CD14-positive monocyte (primary cell): Measurements from ENCODE around the gene NTRK2. TPM values are rescaled to one million over a fixed set of nuclear protein-coding genes. Genes with fewer than 3 reads are reported as not detected.

Experiments
- DNase-seq, 3 donors: peaks; one replicate each; pipeline ENCODE4 v3.0.0-alpha.2; 2011 to 2022
- H2AFZ ChIP-seq: 2 replicates; pipeline ENCODE4 v1.6.0; 2012; ENCODE audit warnings: mild to moderate bottlenecking, low read depth, low read length, inconsistent platforms; ENCODE audit not compliant: insufficient read depth, poor library complexity, severe bottlenecking
- H3K27ac ChIP-seq, 2 donors: 1 replicate in 1 of 2; 2 replicates in 1 of 2; pipeline ENCODE4 v1.5.1; 2012 to 2013; ENCODE audit warnings: low read length in 2 of 2, control low read depth in 1 of 2, inconsistent platforms in 1 of 2, low read depth in 1 of 2, mild to moderate bottlenecking in 1 of 2
- H3K27me3 ChIP-seq, 2 donors: one replicate each; pipeline versions ENCODE4 v1.6.0 to v1.6.1; 2011 to 2013; ENCODE audit warnings: low read length in 2 of 2; ENCODE audit not compliant: control insufficient read depth in 2 of 2, insufficient read depth in 2 of 2
- H3K36me3 ChIP-seq, 2 donors: replicated peaks in 1 of 2; 1 replicate in 1 of 2; 2 replicates in 1 of 2; pipeline versions ENCODE4 v1.5.1 to v1.6.1; 2012 to 2013; ENCODE audit warnings: low read length in 2 of 2, control low read depth in 1 of 2, inconsistent platforms in 1 of 2, mild to moderate bottlenecking in 1 of 2; ENCODE audit not compliant: insufficient read depth in 2 of 2, control insufficient read depth in 1 of 2
- H3K4me1 ChIP-seq, 2 donors: 1 replicate in 1 of 2; 2 replicates in 1 of 2; pipeline versions ENCODE4 v1.5.1 to v1.6.1; 2012 to 2013; ENCODE audit warnings: low read length in 2 of 2, control low read depth in 1 of 2, inconsistent platforms in 1 of 2, mild to moderate bottlenecking in 1 of 2, moderate library complexity in 1 of 2; ENCODE audit not compliant: insufficient read depth in 2 of 2, control insufficient read depth in 1 of 2
- H3K4me2 ChIP-seq: replicated peaks from 2 replicates; pipeline ENCODE3; 2012; ENCODE audit warnings: low read length, moderate library complexity, mild to moderate bottlenecking; ENCODE audit not compliant: poor library complexity, severe bottlenecking; ENCODE audit errors: extremely low read depth
- H3K4me3 ChIP-seq, 3 experiments: fragments of 200-600 bp in 1 of 3; sonication (generic) in 1 of 3; replicated peaks in 1 of 3; 1 replicate in 2 of 3; 2 replicates in 1 of 3; pipeline ENCODE4 v1.5.1; 2011 to 2013; ENCODE audit warnings: low read length in 3 of 3, mild to moderate bottlenecking in 3 of 3, control low read depth in 2 of 3, low read depth in 2 of 3, inconsistent platforms in 1 of 3, moderate library complexity in 1 of 3
- H3K79me2 ChIP-seq: 2 replicates; pipeline ENCODE4 v1.6.0; 2012; ENCODE audit warnings: mild to moderate bottlenecking, control low read depth, inconsistent platforms, low read length, moderate library complexity; ENCODE audit not compliant: insufficient read depth
- H3K9ac ChIP-seq: 2 replicates; pipeline ENCODE4 v1.6.0; 2017; ENCODE audit warnings: low read length, mild to moderate bottlenecking; ENCODE audit not compliant: insufficient read depth, poor library complexity, severe bottlenecking
- H3K9me3 ChIP-seq, 2 donors: replicated peaks in 1 of 2; 1 replicate in 1 of 2; 2 replicates in 1 of 2; pipeline versions ENCODE4 v1.5.1 to v1.6.1; 2012 to 2013; ENCODE audit warnings: low read length in 2 of 2, control low read depth in 1 of 2; ENCODE audit not compliant: control insufficient read depth in 1 of 2, insufficient read depth in 1 of 2
- H4K20me1 ChIP-seq: 2 replicates; pipeline ENCODE4 v1.6.0; 2012; ENCODE audit warnings: mild to moderate bottlenecking, low read length, control low read depth, moderate library complexity; ENCODE audit not compliant: insufficient read depth
- H3K27ac Mint-ChIP-seq, 7 donors: one replicate each; pipeline ENCODE4 v1.8.0; 2020; ENCODE audit warnings: mild to moderate bottlenecking in 7 of 7, mixed read lengths in 7 of 7, moderate library complexity in 6 of 7, inconsistent platforms in 2 of 7
- H3K27me3 Mint-ChIP-seq, 3 donors: one replicate each; pipeline ENCODE4 v1.8.0; 2021 to 2022; ENCODE audit warnings: low read depth in 3 of 3, mild to moderate bottlenecking in 3 of 3, mixed read lengths in 3 of 3, moderate library complexity in 3 of 3, inconsistent platforms in 1 of 3
- H3K36me3 Mint-ChIP-seq, 2 donors: one replicate each; pipeline ENCODE4 v1.8.0; 2020; ENCODE audit warnings: mixed read lengths in 2 of 2, inconsistent platforms in 1 of 2, mild to moderate bottlenecking in 1 of 2
- H3K4me1 Mint-ChIP-seq: one replicate; pipeline ENCODE4 v1.8.0; 2020; ENCODE audit warnings: mild to moderate bottlenecking, mixed read lengths
- H3K4me3 Mint-ChIP-seq, 2 donors: one replicate each; pipeline ENCODE4 v1.8.0; 2020; ENCODE audit warnings: mild to moderate bottlenecking in 2 of 2, mixed read lengths in 2 of 2, moderate library complexity in 1 of 2
- H3K9me3 Mint-ChIP-seq, 7 donors: one replicate each; pipeline ENCODE4 v1.8.0; 2020 to 2022; ENCODE audit warnings: mixed read lengths in 7 of 7, mild to moderate bottlenecking in 6 of 7, moderate library complexity in 6 of 7, inconsistent platforms in 2 of 7
- WGBS: methylation state at CpG from one replicate; pipeline ENCODE4 v1.1.5; 2013; ENCODE audit warnings: missing lambda C conversion rate; ENCODE audit not compliant: insufficient coverage; 5-methylcytosine and 5-hydroxymethylcytosine counted together
- intact Hi-C, 2 donors: fragments of 100-400 bp; cut with micrococcal nuclease; formaldehyde crosslinking; loops; one replicate each; pipeline versions ENCODE4 v1.15.0 to v1.15.1; 2023
- polyA plus RNA-seq, 3 donors: library from polyadenylated mRNA; depleted of rRNA in 1 of 3; unstranded in 2 of 3; stranded (reverse) in 1 of 3; fragments of 300-500 nt in 2 of 3; fragments of >200 nt in 1 of 3; fragmentation: Illumina TruSeq in 2 of 3; gene quantifications; 1 replicate in 2 of 3; 2 replicates in 1 of 3; pipeline ENCODE4 v1.2.3, GENCODE V29; 2012 to 2021
- TF ChIP-seq, protein P1 (sequence below): fragments of 200-600 bp; IDR thresholded peaks from one replicate; pipeline ENCODE4 v1.8.0; 2022; ENCODE audit warnings: antibody characterized with exemption, mild to moderate bottlenecking

The NTRK2 gene
- polyA plus RNA-seq, 3 donors, result not detected

DNA sequence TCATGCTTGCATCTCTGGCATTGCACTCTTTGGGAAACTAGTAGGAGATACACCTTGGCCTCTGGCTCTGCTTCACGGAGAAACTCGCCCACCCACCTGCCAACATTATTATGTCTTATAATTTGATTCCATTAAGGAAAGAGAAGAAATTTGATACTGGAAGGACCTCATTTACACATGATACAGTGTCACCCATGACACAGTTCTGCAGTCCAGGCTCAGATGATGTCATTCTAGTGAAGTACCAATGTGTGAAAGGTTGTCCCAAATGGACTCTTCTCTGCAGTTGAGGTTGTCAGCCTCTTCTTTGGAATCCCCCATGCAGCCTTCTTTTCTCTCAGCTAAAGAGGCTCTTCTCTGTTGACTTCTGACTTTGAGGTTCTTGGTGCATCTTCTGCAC lies 329.1 kb downstream of the NTRK2 start:
- Histone ChIP-seq H3K79me2 (no peaks in the 10 kb centered on the region), H3K4me3 (no peak overlapping the region), H3K9me3 (peaks cover 6 to 10% of the 10 kb centered on the region in 2 donors), H3K27me3 (no peaks in the 10 kb centered on the region), H3K4me2 (no peak overlapping the region), H2AFZ (no peak overlapping the region), H3K27ac (no peak overlapping the region), H3K9ac (no peak overlapping the region), H3K36me3 (no peaks in the 10 kb centered on the region), H4K20me1 (no peaks in the 10 kb centered on the region), H3K4me1 (no peaks in the 10 kb centered on the region)
- Mint-ChIP-seq H3K9me3 (peaks cover 2 to 20% (median 8%) of the 10 kb centered on the region in 7 donors), H3K27me3 (peaks cover 2 to 5% (median 3%) of the 10 kb centered on the region in 3 donors), H3K4me1 (no peaks in the 10 kb centered on the region), H3K36me3 (no peaks in the 10 kb centered on the region), H3K27ac (no peak overlapping the region), H3K4me3 (no peak overlapping the region)
- WGBS, result no CpG with 5 or more reads among the region's 2 CpGs
- DNase-seq, result no peak
- intact Hi-C loops, result no loop called here
- TF ChIP-seq, protein P1, sequence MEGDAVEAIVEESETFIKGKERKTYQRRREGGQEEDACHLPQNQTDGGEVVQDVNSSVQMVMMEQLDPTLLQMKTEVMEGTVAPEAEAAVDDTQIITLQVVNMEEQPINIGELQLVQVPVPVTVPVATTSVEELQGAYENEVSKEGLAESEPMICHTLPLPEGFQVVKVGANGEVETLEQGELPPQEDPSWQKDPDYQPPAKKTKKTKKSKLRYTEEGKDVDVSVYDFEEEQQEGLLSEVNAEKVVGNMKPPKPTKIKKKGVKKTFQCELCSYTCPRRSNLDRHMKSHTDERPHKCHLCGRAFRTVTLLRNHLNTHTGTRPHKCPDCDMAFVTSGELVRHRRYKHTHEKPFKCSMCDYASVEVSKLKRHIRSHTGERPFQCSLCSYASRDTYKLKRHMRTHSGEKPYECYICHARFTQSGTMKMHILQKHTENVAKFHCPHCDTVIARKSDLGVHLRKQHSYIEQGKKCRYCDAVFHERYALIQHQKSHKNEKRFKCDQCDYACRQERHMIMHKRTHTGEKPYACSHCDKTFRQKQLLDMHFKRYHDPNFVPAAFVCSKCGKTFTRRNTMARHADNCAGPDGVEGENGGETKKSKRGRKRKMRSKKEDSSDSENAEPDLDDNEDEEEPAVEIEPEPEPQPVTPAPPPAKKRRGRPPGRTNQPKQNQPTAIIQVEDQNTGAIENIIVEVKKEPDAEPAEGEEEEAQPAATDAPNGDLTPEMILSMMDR, result no peak

DNA sequence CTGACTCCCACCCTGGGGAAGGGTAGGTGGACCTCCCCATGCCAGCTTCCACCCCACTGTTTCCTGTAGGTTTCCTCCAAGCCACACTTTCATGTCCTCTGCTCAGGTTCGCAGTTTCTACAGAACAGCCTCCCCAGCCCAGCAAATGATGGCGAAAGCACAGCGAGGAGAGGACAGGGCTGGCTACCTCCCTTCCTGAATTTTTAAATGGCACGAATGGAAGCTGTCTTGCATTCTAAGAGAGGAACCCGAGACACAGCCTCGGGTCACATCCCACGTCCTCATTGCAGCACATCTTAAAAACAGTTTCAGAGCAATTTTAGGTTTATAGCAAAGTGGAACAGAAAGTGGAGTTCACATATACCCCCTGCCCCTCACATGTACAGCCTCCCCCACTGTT lies 330.3 kb downstream of the NTRK2 start:
- no peak overlapping the region for H2AFZ ChIP-seq
- no peak overlapping the region for H3K27ac ChIP-seq
- H3K27me3 ChIP-seq, result no peaks in the 10 kb centered on the region
- no peak overlapping the region for H3K4me3 Mint-ChIP-seq
- intact Hi-C loops, result no loop called here
- no peaks in the 10 kb centered on the region for H3K4me1 ChIP-seq
- no peaks in the 10 kb centered on the region for H3K36me3 Mint-ChIP-seq
- H3K9me3 ChIP-seq, result peaks cover 6 to 10% of the 10 kb centered on the region in 2 donors
- no peak overlapping the region for H3K4me3 ChIP-seq
- H3K9me3 Mint-ChIP-seq, result peaks cover 2 to 20% (median 8%) of the 10 kb centered on the region in 7 donors
- no peaks in the 10 kb centered on the region for H3K79me2 ChIP-seq
- WGBS, result 62% methylated on average over 3 of the region's 7 CpGs
- no peaks in the 10 kb centered on the region for H3K4me1 Mint-ChIP-seq
- H3K36me3 ChIP-seq, result no peaks in the 10 kb centered on the region
- no peak overlapping the region for H3K27ac Mint-ChIP-seq
- H3K9ac ChIP-seq, result no peak overlapping the region
- TF ChIP-seq, protein P1, result no peak
- DNase-seq, result no peak
- no peak overlapping the region for H3K4me2 ChIP-seq
- peaks cover 0 to 3% (median 2%) of the 10 kb centered on the region in 3 donors for H3K27me3 Mint-ChIP-seq
- H4K20me1 ChIP-seq, result no peaks in the 10 kb centered on the region
